HepG2 (cell line): ENCODE measurements around the gene SLC5A4. TPM values are rescaled to one million over a fixed set of nuclear protein-coding genes. Genes with fewer than 3 reads are reported as not detected.

Source experiments
- ATAC-seq: fragments of 200-7000 bp; cut with Tn5 transposase; 3 replicates; pipeline ENCODE4 v1.9.1; 2020; ENCODE audit warnings: mild to moderate bottlenecking, moderate library complexity
- BruUV-seq: library from RNA; stranded (reverse); fragments of 400-500 nt; replicated peaks from 2 replicates; lab custom pipeline; 2021; lab: Mats Ljungman, UMichigan
- CTCF ChIA-PET: fragments of 300-600 bp; formaldehyde crosslinking; extraction: SDS; loops from one replicate; lab custom pipeline; 2021; ENCODE audit warnings: low total read pairs, inconsistent platforms, low intra/inter-chr PET ratio; lab: Yijun Ruan, JAX
- POLR2A ChIA-PET: fragments of 350-600 bp; sonication (Branson Sonifier 250); formaldehyde crosslinking; loops from one replicate; lab custom pipeline; 2020; ENCODE audit warnings: antibody characterized with exemption, inconsistent platforms; lab: Yijun Ruan, JAX
- DNase-seq: peaks from one replicate; pipeline ENCODE4 v3.0.0-alpha.2; 2015; ENCODE audit warnings: low spot score
- FAIRE-seq: peaks from 3 replicates; lab custom pipeline; 2011; peaks lifted over from hg19 to GRCh38; lab: Jason Lieb, UNC
- H2AFZ ChIP-seq: one replicate; pipeline ENCODE4 v1.6.1; 2011; ENCODE audit warnings: low read length, inconsistent platforms
- H3K27ac ChIP-seq: fragments of 300-600 bp; 3 replicates; pipeline ENCODE4 v1.8.0; 2011; ENCODE audit warnings: mixed run types, mild to moderate bottlenecking, mixed read lengths, low read length, inconsistent platforms; ENCODE audit not compliant: insufficient read depth; ENCODE audit errors: extremely low read length
- H3K27me3 ChIP-seq, 2 experiments: fragments of 200-600 bp in 1 of 2; 2 replicates in 1 of 2; 3 replicates in 1 of 2; pipeline versions ENCODE4 v1.6.0 to v1.8.0; 2011; ENCODE audit warnings: low read length in 2 of 2, mild to moderate bottlenecking in 2 of 2, moderate library complexity in 2 of 2, inconsistent platforms in 1 of 2; ENCODE audit not compliant: insufficient read depth in 2 of 2, control insufficient read depth in 1 of 2
- H3K36me3 ChIP-seq, 2 experiments: fragments of 200-600 bp in 1 of 2; replicated peaks in 1 of 2; 2 replicates in 1 of 2; 3 replicates in 1 of 2; pipeline versions ENCODE4 v1.5.1 to v1.8.0; 2011; ENCODE audit warnings: low read length in 2 of 2, inconsistent platforms in 1 of 2; ENCODE audit not compliant: insufficient read depth in 2 of 2, control insufficient read depth in 1 of 2
- H3K4me1 ChIP-seq: 2 replicates; pipeline ENCODE4 v1.5.1; 2012; ENCODE audit warnings: low read length, inconsistent platforms; ENCODE audit not compliant: insufficient read depth
- H3K4me2 ChIP-seq: 2 replicates; pipeline ENCODE4 v1.6.0; 2011; ENCODE audit warnings: low read depth, low read length, inconsistent platforms
- H3K4me3 ChIP-seq, 3 experiments: fragments of 200-600 bp in 1 of 3; sonication (generic), shearing (Covaris generic) in 1 of 3; replicated peaks in 1 of 3; 2 replicates each; pipeline ENCODE4 v1.5.1; 2011 to 2016; ENCODE audit warnings: low read length in 3 of 3, inconsistent platforms in 2 of 3, low read depth in 2 of 3, mild to moderate bottlenecking in 2 of 3, control low read depth in 1 of 3, mixed read lengths in 1 of 3; ENCODE audit not compliant: insufficient read depth in 1 of 3
- H3K79me2 ChIP-seq: one replicate; pipeline ENCODE4 v1.6.1; 2011; ENCODE audit warnings: low read length, inconsistent platforms; ENCODE audit not compliant: insufficient read depth
- H3K9ac ChIP-seq: 2 replicates; pipeline ENCODE4 v1.6.0; 2011; ENCODE audit warnings: mild to moderate bottlenecking, low read depth, low read length, inconsistent platforms; ENCODE audit not compliant: insufficient read depth
- H3K9me3 ChIP-seq: 2 replicates; pipeline ENCODE4 v1.5.1; 2012; ENCODE audit warnings: mild to moderate bottlenecking, low read length
- H4K20me1 ChIP-seq: 2 replicates; pipeline ENCODE4 v1.6.0; 2011; ENCODE audit warnings: inconsistent platforms, mild to moderate bottlenecking, low read length, moderate library complexity; ENCODE audit not compliant: insufficient read depth
- ATAD3A ChIP-seq: sonication (generic); formaldehyde crosslinking; IDR thresholded peaks from 2 replicates; pipeline ENCODE4 v1.4.0; 2020; ENCODE audit warnings: missing genetic modification reagents
- GLI4 ChIP-seq: sonication (generic); formaldehyde crosslinking; IDR thresholded peaks from 2 replicates; pipeline ENCODE4 v1.5.1; 2020; ENCODE audit warnings: missing genetic modification reagents, mild to moderate bottlenecking, moderate library complexity, borderline replicate concordance
- MLX ChIP-seq: IDR thresholded peaks from 2 replicates; pipeline ENCODE4 v1.6.1; 2016
- NCOA1 ChIP-seq: sonication (generic); formaldehyde crosslinking; IDR thresholded peaks from 2 replicates; pipeline ENCODE4 v1.9.0; 2021; ENCODE audit warnings: missing genetic modification reagents
- RBFOX2 ChIP-seq: fragments of 200-400 bp; formaldehyde crosslinking; IDR thresholded peaks from 2 replicates; pipeline ENCODE4 v1.6.1; 2017; ENCODE audit warnings: low read depth, mild to moderate bottlenecking, low read length
- SAP130 ChIP-seq: IDR thresholded peaks from 2 replicates; pipeline ENCODE4 v1.6.1; 2016; ENCODE audit warnings: low read depth
- SOX6 ChIP-seq, 2 experiments: fragments of 450-650 bp in 1 of 2; sonication (generic) in 1 of 2; formaldehyde crosslinking in 1 of 2; IDR thresholded peaks; 2 replicates each; pipeline versions ENCODE4 v1.4.0 to v1.6.1; 2017 to 2020; ENCODE audit warnings: antibody characterized with exemption in 1 of 2, mild to moderate bottlenecking in 1 of 2, missing genetic modification reagents in 1 of 2
- ZBED4 ChIP-seq: sonication (generic); formaldehyde crosslinking; IDR thresholded peaks from 2 replicates; pipeline ENCODE4 v1.4.0; 2020; ENCODE audit warnings: missing genetic modification reagents, borderline replicate concordance
- ZBTB8A ChIP-seq: sonication (generic); formaldehyde crosslinking; IDR thresholded peaks from 2 replicates; pipeline ENCODE4 v1.4.0; 2020; ENCODE audit warnings: mild to moderate bottlenecking, low read depth, missing genetic modification reagents, borderline replicate concordance
- ZFYVE20 ChIP-seq: sonication (generic); formaldehyde crosslinking; IDR thresholded peaks from 2 replicates; pipeline ENCODE4 v1.8.0; 2023; ENCODE audit warnings: low read depth, mild to moderate bottlenecking, moderate library complexity, missing genetic modification reagents, borderline replicate concordance
- ZNF180 ChIP-seq: sonication (generic); formaldehyde crosslinking; IDR thresholded peaks from 2 replicates; pipeline ENCODE4 v1.4.0; 2020; ENCODE audit warnings: low read depth, missing genetic modification reagents, borderline replicate concordance
- ZNF383 ChIP-seq: sonication (generic); formaldehyde crosslinking; IDR thresholded peaks from 2 replicates; pipeline ENCODE4 v1.4.0; 2020; ENCODE audit warnings: missing genetic modification reagents, mild to moderate bottlenecking, borderline replicate concordance
- ZNF567 ChIP-seq: sonication (generic); formaldehyde crosslinking; IDR thresholded peaks from 2 replicates; pipeline ENCODE4 v1.8.1; 2023; ENCODE audit warnings: mild to moderate bottlenecking, missing genetic modification reagents, borderline replicate concordance
- ZNF660 ChIP-seq: sonication (generic); formaldehyde crosslinking; IDR thresholded peaks from 2 replicates; pipeline ENCODE4 v1.5.1; 2020; ENCODE audit warnings: mild to moderate bottlenecking, low read depth, missing genetic modification reagents, borderline replicate concordance
- ZNF724P ChIP-seq: sonication (generic); formaldehyde crosslinking; IDR thresholded peaks from 2 replicates; pipeline ENCODE4 v1.8.0; 2022; ENCODE audit warnings: missing genetic modification reagents, borderline replicate concordance
- ZNF776 ChIP-seq: sonication (generic); formaldehyde crosslinking; IDR thresholded peaks from 2 replicates; pipeline ENCODE4 v1.4.0; 2020; ENCODE audit warnings: mild to moderate bottlenecking, missing genetic modification reagents
- ZNF792 ChIP-seq: IDR thresholded peaks from 2 replicates; pipeline ENCODE4 v1.6.1; 2016
- WGBS: methylation state at CpG from one replicate; pipeline ENCODE4 v1.1.6; 2017; ENCODE audit warnings: low lambda C conversion rate; 5-methylcytosine and 5-hydroxymethylcytosine counted together
- in situ Hi-C: cut with HindIII; loops from 2 replicates; pipeline ENCODE4 v1.10.0; 2017; ENCODE audit warnings: low pct_unique_long_range_greater_than_20kb; ENCODE audit not compliant: extremely low pct_ligation_motif_present
- intact Hi-C: fragments of 100-400 bp; cut with micrococcal nuclease; formaldehyde crosslinking; loops from one replicate; pipeline ENCODE4 v1.10.0; 2022; ENCODE audit not compliant: unreplicated experiment
- polyA plus RNA-seq, 8 experiments: library from polyadenylated mRNA; depleted of rRNA in 3 of 8; stranded (reverse) in 7 of 8; unstranded in 1 of 8; fragments of >200 nt; fragmentation: Illumina TruSeq in 4 of 8; extraction: Trizol in 4 of 8; gene quantifications; 2 replicates each; pipeline versions ENCODE4 v1.2.1 to v1.2.3, GENCODE V29; 2011 to 2016; ENCODE audit warnings: low read depth in 4 of 8, missing spikeins in 1 of 8, mixed read lengths in 1 of 8; ENCODE audit not compliant: insufficient read depth in 1 of 8
- total RNA-seq, 5 experiments: library from RNA; depleted of rRNA; stranded (reverse); fragments of >200 nt; fragmentation: Illumina TruSeq; extraction: Trizol; gene quantifications; 2 replicates each; pipeline ENCODE4 v1.2.3, GENCODE V29; 2016; ENCODE audit warnings: low read depth in 1 of 5
- TF ChIP-seq, protein P1 (sequence below), 2 experiments: IDR thresholded peaks; 2 replicates each; pipeline ENCODE4 v1.6.1; 2011 to 2012; ENCODE audit warnings: low read length in 2 of 2, borderline replicate concordance in 1 of 2, low read depth in 1 of 2, mild to moderate bottlenecking in 1 of 2, moderate library complexity in 1 of 2

The SLC5A4 gene
- total and polyA plus RNA-seq, 2 of the 13 experiments (the other 11 are each of a cell fraction or from before 2014, with no cell fraction given): not detected

GRCh38 chr22:32245042-32245441, 10.1 kb downstream of the SLC5A4 start:
- Histone ChIP-seq H3K36me3 (no peaks in the 10 kb centered on the region), H3K9me3 (no peaks in the 10 kb centered on the region), H3K4me3 (peak overlapping the region in 1 of 3 experiments; percentile 15; a peak in 1 of 6 replicates), H3K27ac (no peak overlapping the region), H4K20me1 (no peaks in the 10 kb centered on the region), H2AFZ (no peak overlapping the region), H3K79me2 (no peaks in the 10 kb centered on the region), H3K27me3 (no peaks in the 10 kb centered on the region; a peak in 1 of 5 replicates), H3K9ac (no peak overlapping the region), H3K4me1 (peaks cover 57% of the 10 kb centered on the region), H3K4me2 (peak overlapping the region; percentile 48)
- intact Hi-C loops (no loop called here), in situ Hi-C loops (no loop called here)
- FAIRE-seq (no peak), ATAC-seq (peak; percentile 90), DNase-seq (peak; percentile 65)
- no TSS peak for BruUV-seq
- CTCF ChIA-PET: no interaction called here
- WGBS: 2% methylated on average over 3 of the region's 3 CpGs
- POLR2A ChIA-PET: no interaction called here
- TF ChIP-seq NCOA1 (CRISPR knock-in tag) (no peak), ZNF660 (CRISPR knock-in tag) (no peak), SOX6 (IDR thresholded peaks at IDR 0.05) (no peak), SOX6 (CRISPR knock-in tag; IDR thresholded peaks at IDR 0.05) (peak; percentile 67), ZNF724P (CRISPR knock-in tag) (no peak), ZNF383 (no peak), RBFOX2 (no peak), SAP130 (peak; percentile 43; the same call in 1 of the 2 replicates), ZNF567 (CRISPR knock-in tag) (no peak), ZNF776 (CRISPR knock-in tag) (no peak), MLX (CRISPR knock-in tag) (no peak), ZNF792 (CRISPR knock-in tag) (no peak), ZFYVE20 (CRISPR knock-in tag) (no peak), ATAD3A (no peak), ZBED4 (CRISPR knock-in tag) (no peak), ZBTB8A (CRISPR knock-in tag) (no peak), GLI4 (no peak), ZNF180 (CRISPR knock-in tag) (no peak)
- TF ChIP-seq, protein P1, sequence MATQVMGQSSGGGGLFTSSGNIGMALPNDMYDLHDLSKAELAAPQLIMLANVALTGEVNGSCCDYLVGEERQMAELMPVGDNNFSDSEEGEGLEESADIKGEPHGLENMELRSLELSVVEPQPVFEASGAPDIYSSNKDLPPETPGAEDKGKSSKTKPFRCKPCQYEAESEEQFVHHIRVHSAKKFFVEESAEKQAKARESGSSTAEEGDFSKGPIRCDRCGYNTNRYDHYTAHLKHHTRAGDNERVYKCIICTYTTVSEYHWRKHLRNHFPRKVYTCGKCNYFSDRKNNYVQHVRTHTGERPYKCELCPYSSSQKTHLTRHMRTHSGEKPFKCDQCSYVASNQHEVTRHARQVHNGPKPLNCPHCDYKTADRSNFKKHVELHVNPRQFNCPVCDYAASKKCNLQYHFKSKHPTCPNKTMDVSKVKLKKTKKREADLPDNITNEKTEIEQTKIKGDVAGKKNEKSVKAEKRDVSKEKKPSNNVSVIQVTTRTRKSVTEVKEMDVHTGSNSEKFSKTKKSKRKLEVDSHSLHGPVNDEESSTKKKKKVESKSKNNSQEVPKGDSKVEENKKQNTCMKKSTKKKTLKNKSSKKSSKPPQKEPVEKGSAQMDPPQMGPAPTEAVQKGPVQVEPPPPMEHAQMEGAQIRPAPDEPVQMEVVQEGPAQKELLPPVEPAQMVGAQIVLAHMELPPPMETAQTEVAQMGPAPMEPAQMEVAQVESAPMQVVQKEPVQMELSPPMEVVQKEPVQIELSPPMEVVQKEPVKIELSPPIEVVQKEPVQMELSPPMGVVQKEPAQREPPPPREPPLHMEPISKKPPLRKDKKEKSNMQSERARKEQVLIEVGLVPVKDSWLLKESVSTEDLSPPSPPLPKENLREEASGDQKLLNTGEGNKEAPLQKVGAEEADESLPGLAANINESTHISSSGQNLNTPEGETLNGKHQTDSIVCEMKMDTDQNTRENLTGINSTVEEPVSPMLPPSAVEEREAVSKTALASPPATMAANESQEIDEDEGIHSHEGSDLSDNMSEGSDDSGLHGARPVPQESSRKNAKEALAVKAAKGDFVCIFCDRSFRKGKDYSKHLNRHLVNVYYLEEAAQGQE (IDR thresholded peaks at IDR 0.05; ENCODE audit: borderline replicate concordance in 1 of 2, low read depth in 1 of 2, low read length in 2 of 2): no peak
